Astrocyte of the cerebellum (primary cell): ENCODE results near the gene ACKR2.

Source experiments
- DNase-seq: peaks from one replicate; pipeline ENCODE4 v3.0.0-alpha.2; 2011; ENCODE audit warnings: low read depth
- H3K4me3 ChIP-seq: 2 replicates; pipeline ENCODE4 v1.5.1; 2011; ENCODE audit warnings: mild to moderate bottlenecking, low read depth, low read length, moderate library complexity
- CTCF ChIP-seq: IDR thresholded peaks from 2 replicates; pipeline ENCODE4 v1.5.1; 2012; ENCODE audit warnings: low read length, low read depth, moderate library complexity, mild to moderate bottlenecking; ENCODE audit errors: missing control alignments
- in situ Hi-C: cut with HindIII; loops from 2 replicates; pipeline ENCODE4 v1.10.0; 2017; ENCODE audit warnings: low sequenced_read_pairs

Gene ACKR2

DNA sequence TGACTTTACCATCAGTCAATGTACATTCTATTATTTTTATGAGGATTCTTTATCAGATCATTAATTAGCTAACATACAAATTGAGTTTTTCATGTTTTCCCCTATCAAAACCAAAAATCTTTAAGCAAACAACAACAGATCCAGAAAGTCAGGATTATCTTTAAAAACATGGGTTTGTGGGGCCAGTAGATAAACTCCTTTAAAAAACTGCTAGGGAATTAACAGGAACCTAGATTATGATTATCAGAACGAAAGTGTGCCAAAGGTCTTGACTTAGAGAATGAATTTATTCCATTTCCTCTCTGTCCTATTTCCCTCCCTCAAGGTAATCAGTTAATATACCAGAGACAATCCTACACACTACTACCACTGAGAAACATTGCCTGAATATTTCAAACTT is 23.0 kb upstream of the ACKR2 start:
- no peak for DNase-seq
- in situ Hi-C loops: no loop called here
- no peak overlapping the region for H3K4me3 ChIP-seq
- no peak for TF ChIP-seq CTCF

- no peak overlapping the region for H3K4me3 ChIP-seq
- in situ Hi-C loops: no loop called here
- DNase-seq: no peak
- no peak for TF ChIP-seq CTCF
These were observed 22.6 kb upstream of the ACKR2 start for GRCh38 chr3:42786631-42787030.

DNA sequence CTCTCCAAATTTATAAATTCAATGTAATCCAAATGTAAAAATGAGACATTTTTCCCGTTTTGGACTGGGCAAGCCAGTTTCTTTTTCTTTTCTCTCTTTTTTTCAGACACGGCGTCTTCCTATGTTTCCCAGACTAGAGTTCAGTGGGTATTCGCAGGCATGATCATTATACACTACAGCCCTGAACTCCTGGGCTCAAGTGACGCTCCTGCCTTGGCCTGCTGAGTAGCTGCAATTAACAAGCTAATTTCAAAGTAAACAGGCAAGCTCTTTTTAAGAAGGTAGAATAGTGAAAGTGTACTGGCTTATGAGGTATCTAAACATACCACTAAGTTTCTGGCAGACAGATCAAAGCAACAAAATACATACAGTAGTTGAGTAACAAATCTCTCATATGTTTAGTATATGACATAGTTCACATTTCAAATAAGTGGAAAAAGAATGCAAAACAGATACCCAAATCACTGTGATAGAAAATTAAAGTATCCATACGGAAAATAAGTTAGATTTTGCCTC is 18.5 kb upstream of the ACKR2 start:
- in situ Hi-C loops: no loop called here
- TF ChIP-seq CTCF: no peak
- DNase-seq: no peak
- no peak overlapping the region for H3K4me3 ChIP-seq

DNA sequence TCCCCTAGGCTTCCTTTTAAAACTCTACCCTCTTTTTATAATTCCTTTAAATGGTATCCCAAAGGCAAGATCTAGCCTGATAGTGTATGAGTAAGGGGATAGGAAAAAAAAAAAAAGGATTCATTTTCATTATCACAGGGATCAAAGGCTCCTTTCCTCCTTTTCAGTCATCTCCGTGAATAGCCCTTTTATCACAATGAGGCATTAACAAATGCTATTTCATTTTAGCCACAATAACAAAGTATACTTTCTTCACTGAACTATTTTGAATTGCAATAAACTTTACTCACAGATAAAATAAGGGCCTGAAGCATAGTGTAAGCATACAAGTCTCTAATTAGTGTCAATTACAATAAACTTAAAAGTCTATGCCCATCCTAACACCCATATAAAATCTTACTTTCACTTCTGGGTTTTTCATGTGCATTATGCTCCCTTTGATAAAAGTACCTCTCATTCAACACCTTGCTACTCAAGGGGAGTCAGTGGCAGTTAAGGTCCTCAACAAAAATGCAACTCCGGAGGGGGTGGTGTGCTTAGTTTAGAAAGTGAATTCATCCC is 13.5 kb upstream of the ACKR2 start:
- DNase-seq: no peak
- no peak overlapping the region for H3K4me3 ChIP-seq
- in situ Hi-C loops: no loop called here
- TF ChIP-seq CTCF: no peak

DNA sequence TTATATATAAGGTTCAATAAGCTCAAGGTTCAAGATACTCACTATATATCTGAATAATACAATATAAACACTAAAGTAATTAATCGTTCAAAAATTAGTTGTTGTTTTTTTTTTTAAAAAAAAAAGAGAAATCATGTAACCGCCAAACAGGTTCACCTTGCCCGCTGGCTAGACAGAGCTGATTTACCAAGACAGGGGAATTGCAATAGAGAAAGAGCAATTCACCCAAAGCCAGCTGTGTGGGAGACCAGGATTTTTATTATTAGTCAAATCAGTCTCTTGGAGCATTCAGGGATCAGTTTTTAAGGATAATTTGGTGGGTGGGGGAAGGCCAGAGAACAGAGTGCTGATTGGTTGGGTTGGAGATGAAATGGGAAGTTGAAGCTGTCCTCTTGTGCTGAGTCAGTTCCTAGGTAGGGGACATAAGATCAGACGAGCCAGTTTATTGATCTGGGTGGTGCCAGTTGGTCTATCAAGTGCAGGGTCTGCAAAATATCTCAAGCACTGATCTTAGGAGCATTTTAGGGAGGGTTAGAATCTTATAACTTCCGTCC is 12.8 kb upstream of the ACKR2 start:
- no peak for DNase-seq
- no peak for TF ChIP-seq CTCF
- in situ Hi-C loops: no loop called here
- no peak overlapping the region for H3K4me3 ChIP-seq

- no peak for DNase-seq
- TF ChIP-seq CTCF: no peak
- H3K4me3 ChIP-seq: no peak overlapping the region
- in situ Hi-C loops: no loop called here
These were observed 9.9 kb upstream of the ACKR2 start for GRCh38 chr3:42799376-42799775.
